ENCODE data around the gene BFAR.
"Not testable (repeated sequence)": the region's sequence is repeated elsewhere in the genome, so short reads cannot be mapped to it uniquely, and the experiment has no call there.

The BFAR gene

DNA sequence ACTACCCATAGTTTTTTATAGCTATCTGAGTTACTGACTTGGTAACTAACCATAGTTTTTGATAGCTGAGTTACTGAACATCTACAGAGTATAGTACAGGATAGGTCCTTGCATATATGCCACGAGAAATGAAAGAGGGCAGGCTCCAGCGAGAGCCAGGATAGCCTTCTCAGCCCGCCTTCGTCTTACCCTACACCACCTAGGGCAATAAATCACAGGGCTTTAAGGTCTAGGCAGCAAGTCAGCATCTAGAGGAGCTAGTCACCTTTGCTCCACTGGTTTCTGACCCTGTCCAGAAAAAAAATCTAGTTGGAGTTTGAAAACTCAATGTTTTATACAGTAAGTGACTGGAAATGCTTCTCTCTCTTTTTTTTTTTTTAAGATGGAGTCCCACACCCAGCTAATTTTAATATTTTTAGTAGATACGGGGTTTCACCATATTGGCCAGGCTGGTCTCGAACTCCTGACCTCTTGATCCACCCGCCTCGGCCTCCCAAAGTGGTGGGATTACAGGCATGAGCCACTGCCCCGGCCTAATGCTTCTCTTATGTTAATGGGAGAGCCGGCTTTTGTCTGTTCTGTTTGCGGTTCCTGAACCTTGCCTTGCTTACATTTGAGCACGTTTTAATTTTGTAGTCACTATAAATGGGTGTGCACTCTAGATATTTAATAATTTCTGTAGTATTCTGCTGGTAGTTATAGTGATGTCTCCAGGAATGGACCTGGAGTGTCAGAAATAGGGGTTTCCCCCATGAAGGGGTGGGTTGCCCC lies 2.8 kb downstream of the BFAR start:
- TF ChIP-seq, protein P1, sequence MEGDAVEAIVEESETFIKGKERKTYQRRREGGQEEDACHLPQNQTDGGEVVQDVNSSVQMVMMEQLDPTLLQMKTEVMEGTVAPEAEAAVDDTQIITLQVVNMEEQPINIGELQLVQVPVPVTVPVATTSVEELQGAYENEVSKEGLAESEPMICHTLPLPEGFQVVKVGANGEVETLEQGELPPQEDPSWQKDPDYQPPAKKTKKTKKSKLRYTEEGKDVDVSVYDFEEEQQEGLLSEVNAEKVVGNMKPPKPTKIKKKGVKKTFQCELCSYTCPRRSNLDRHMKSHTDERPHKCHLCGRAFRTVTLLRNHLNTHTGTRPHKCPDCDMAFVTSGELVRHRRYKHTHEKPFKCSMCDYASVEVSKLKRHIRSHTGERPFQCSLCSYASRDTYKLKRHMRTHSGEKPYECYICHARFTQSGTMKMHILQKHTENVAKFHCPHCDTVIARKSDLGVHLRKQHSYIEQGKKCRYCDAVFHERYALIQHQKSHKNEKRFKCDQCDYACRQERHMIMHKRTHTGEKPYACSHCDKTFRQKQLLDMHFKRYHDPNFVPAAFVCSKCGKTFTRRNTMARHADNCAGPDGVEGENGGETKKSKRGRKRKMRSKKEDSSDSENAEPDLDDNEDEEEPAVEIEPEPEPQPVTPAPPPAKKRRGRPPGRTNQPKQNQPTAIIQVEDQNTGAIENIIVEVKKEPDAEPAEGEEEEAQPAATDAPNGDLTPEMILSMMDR (conservative IDR thresholded peaks at IDR 0.05; ENCODE audit: low read length) = no peak
- no peak for DNase-seq (ENCODE audit: low read depth)
- H3K4me3 ChIP-seq (ENCODE audit: low read length) = no peak overlapping the region

DNA sequence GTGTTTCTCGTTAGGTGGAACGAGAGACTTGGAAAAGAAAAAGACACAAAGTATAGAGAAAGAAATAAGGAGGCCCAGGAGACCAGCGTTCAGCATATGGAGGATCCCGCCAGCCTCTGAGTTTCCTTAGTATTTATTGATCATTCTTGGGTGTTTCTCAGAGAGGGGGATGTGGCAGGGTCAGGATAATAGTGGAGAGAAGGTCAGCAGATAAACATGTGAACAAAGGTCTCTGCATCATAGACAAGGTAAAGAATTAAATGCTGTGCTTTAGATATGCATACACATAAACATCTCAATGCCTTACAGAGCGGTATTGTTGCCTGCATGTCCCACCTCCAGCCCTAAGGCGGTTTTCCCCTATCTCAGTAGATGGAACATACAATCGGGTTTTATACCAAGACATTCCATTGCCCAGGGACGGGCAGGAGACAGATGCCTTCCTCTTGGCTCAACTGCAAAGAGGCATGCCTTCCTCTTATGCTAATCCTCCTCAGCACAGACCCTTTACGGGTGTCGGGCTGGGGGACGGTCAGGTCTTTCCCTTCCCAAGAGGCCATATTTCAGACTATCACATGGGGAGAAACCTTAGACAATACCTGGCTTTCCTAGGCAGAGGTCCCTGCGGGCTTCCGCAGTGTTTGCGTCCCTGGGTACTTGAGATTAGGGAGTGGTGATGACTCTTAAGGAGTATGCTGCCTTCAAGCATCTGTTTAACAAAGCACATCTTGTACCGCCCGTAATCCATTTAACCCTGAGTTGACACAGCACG lies 3.6 kb downstream of the BFAR start:
- DNase-seq (ENCODE audit: low read depth); H3K4me3 ChIP-seq (ENCODE audit: low read length): not testable (repeated sequence)

DNA sequence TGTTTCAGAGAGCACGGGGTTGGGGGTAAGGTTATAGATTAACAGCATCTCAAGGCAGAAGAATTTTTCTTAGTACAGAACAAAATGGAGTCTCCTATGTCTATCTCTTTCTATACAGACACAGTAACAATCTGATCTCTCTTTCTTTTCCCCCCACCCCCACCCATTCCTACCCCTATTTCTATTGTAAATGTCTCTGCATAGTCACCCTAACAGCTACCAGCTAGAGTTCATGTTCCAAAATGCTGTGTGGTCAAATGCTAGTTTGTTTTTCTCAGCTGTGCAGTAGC lies 4.1 kb downstream of the BFAR start:
- DNase-seq (ENCODE audit: low read depth); H3K4me3 ChIP-seq (ENCODE audit: low read length): not testable (repeated sequence)

DNA sequence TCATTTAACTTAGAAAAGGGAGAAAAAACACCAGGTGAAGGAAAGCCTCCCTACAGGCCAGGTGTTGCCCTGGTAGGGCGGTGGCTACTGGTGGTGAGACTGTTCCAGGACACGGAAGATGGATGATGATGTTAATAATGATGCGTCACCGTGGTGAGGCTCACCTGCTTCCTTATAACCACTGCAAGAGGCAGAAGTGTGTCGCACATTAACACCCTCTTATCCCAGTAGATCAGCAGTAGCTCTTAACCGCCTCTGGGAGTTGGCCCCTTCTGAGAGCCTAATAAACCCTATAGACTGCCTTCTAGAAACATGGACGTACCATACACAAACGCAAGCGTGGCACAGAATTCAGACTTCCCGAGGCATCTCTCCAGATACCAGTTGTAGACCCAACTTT lies 7.8 kb downstream of the BFAR start:
- DNase-seq (ENCODE audit: low read depth) = no peak

DNA sequence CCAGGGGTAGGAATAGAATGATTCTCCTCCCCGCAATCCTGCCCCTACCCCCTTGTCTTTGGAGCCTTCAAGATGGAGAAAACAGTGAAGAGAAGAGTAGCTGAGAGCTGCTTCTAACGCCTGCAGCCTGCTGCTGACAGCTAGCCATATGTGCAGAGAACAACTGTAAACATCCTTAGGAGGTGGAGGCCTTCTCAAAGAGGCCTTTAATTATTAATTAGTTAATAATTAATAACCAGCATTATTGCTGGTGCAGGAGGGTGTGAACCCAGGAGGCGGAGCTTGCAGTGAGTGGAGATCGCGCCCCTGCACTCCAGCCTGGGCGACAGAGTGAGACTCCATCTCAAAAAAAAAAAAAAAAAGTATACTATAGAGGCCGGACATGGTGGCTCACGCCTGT lies 8.5 kb downstream of the BFAR start:
- TF ChIP-seq, protein P1 (conservative IDR thresholded peaks at IDR 0.05; ENCODE audit: low read length) = no peak
- H3K4me3 ChIP-seq (ENCODE audit: low read length) = no peak overlapping the region
- no peak for DNase-seq (ENCODE audit: low read depth)

More for the DNA sequence above, 7.8 kb downstream of the BFAR start:
- TF ChIP-seq, protein P1 (conservative IDR thresholded peaks at IDR 0.05; ENCODE audit: low read length) = no peak
- no peak overlapping the region for H3K4me3 ChIP-seq (ENCODE audit: low read length)

DNA sequence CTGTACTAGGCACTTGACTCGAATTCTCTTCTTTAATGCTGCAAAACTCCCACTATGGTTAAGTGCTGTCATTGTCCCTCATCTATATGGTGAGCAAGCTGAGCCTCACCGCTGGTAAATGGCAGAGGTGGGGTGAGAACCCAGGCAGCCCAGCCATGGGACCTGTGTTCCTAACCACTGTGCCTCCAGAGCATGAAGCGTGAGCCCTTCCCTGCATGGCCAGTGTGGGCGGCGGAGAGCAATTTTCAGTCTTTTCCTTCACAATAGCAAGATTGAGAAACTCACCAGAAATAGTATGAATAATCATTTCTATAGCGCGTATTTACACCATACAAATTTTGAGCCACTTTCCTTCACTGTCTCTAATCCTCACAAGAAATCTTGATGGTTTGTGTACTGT lies 9.2 kb downstream of the BFAR start:
- no peak overlapping the region for H3K4me3 ChIP-seq (ENCODE audit: low read length)
- no peak for DNase-seq (ENCODE audit: low read depth)
- TF ChIP-seq, protein P1 (conservative IDR thresholded peaks at IDR 0.05; ENCODE audit: low read length) = no peak

DNA sequence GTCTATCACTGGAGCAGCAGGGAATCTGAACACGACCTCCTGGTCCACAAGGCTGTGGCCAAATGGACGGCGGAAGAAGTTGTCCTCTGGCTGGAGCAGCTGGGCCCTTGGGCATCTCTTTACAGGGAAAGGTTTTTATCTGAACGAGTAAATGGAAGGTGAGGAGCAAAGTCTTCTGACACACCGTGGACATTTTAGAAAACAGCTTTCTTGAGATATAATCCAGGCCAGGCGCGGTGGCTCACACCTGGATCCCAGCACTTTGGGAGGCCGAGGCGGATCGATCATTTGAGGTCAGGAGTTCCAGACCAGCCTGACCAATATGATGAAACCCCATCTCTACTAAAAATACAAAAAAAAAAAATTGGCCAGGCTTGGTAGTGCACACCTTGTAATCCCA lies 17.1 kb downstream of the BFAR start:
- TF ChIP-seq, protein P1 (conservative IDR thresholded peaks at IDR 0.05; ENCODE audit: low read length) = no peak
- no peak for DNase-seq (ENCODE audit: low read depth)
- H3K4me3 ChIP-seq (ENCODE audit: low read length) = no peak overlapping the region

DNA sequence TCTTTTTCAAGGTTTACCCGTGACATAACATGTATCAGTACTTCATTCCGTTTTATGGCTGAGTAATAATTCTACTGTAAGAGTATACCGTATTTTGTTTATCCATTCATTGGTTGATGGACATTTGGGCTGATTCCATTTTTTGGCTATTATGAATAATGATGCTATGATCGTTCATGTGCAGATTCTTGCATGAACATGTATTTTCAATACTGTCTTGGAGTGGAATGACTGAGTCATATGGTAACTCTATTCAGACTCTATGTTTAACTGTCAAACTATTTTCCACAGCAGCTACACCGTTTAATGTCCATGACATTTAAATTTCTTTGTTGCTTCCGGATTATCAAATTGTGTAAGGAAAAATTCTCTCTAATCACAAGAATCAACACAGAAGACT lies 17.9 kb downstream of the BFAR start:
- DNase-seq (ENCODE audit: low read depth) = no peak
- TF ChIP-seq, protein P1 (conservative IDR thresholded peaks at IDR 0.05; ENCODE audit: low read length) = no peak
- no peak overlapping the region for H3K4me3 ChIP-seq (ENCODE audit: low read length)

Measured in AG10803 (cell line).